Neural progenitor cell (in vitro differentiated cells): Measurements from ENCODE around the gene SPHK1.

Source experiments
- CTCF ChIP-seq: fragments of 200-600 bp; sonication (generic); IDR thresholded peaks from 2 replicates; pipeline ENCODE4 v1.5.1; 2017; ENCODE audit warnings: antibody characterized with exemption, mild to moderate bottlenecking
- EZH2 ChIP-seq: fragments of 200-600 bp; sonication (generic); IDR thresholded peaks from 2 replicates; pipeline ENCODE4 v1.6.1; 2017; ENCODE audit warnings: antibody characterized with exemption, mild to moderate bottlenecking, moderate library complexity

GRCh38 chr17:76335716-76336381 is 48.6 kb upstream of the SPHK1 start:
- TF ChIP-seq EZH2 = no peak
- no peak for TF ChIP-seq CTCF
